GM12878 (cell line): ENCODE results near the gene TRIM41. TPM values are rescaled to one million over a fixed set of nuclear protein-coding genes. Genes with fewer than 3 reads are reported as not detected.

Experiments used
- CEBPB ChIP-seq, 2 experiments: fragments of 150-350 bp in 1 of 2; IDR thresholded peaks; 2 replicates each; pipeline ENCODE4 v1.6.1; 2012 to 2014; ENCODE audit warnings: low read depth in 2 of 2, low read length in 2 of 2, borderline replicate concordance in 1 of 2, inconsistent platforms in 1 of 2
- CREB1 ChIP-seq: IDR thresholded peaks from 2 replicates; pipeline ENCODE4 v1.6.1; 2012; ENCODE audit warnings: low read depth, mild to moderate bottlenecking, inconsistent platforms
- EP300 ChIP-seq, 2 experiments: fragments of 150-350 bp in 1 of 2; IDR thresholded peaks; 2 replicates each; pipeline ENCODE4 v1.6.1; 2011 to 2012; ENCODE audit warnings: low read depth in 2 of 2, low read length in 2 of 2, borderline replicate concordance in 1 of 2, improper control_type of control experiment in 1 of 2, inconsistent platforms in 1 of 2; ENCODE audit not compliant: control insufficient read depth in 1 of 2
- GATAD2B ChIP-seq: fragments of 450-650 bp; conservative IDR thresholded peaks from 2 replicates; pipeline ENCODE4 v1.6.1; 2017; ENCODE audit warnings: low read depth, mild to moderate bottlenecking, moderate library complexity
- HCFC1 ChIP-seq: fragments of 150-350 bp; IDR thresholded peaks from 2 replicates; pipeline ENCODE4 v1.6.1; 2014; ENCODE audit warnings: low read length
- IKZF1 ChIP-seq: fragments of 450-650 bp; conservative IDR thresholded peaks from 2 replicates; pipeline ENCODE4 v1.6.1; 2017; ENCODE audit warnings: antibody characterized with exemption, mild to moderate bottlenecking
- IRF4 ChIP-seq: IDR thresholded peaks from 2 replicates; pipeline ENCODE4 v1.6.1; 2011; ENCODE audit warnings: low read depth, low read length
- MYB ChIP-seq: fragments of 150-350 bp; IDR thresholded peaks from 2 replicates; pipeline ENCODE4 v1.6.1; 2014; ENCODE audit warnings: mild to moderate bottlenecking, low read depth, low read length, borderline replicate concordance
- RFX5 ChIP-seq: IDR thresholded peaks from 2 replicates; pipeline ENCODE4 v1.6.1; 2011; ENCODE audit warnings: low read depth, low read length, improper control_type of control experiment
- SIN3A ChIP-seq: IDR thresholded peaks from 2 replicates; pipeline ENCODE4 v1.6.1; 2012; ENCODE audit warnings: low read depth, low read length, improper control_type of control experiment
- SMAD1 ChIP-seq: fragments of 450-650 bp; IDR thresholded peaks from 2 replicates; pipeline ENCODE4 v1.6.1; 2018; ENCODE audit warnings: mild to moderate bottlenecking, low read depth; ENCODE audit not compliant: partially characterized antibody
- TCF7 ChIP-seq: IDR thresholded peaks from 2 replicates; pipeline ENCODE4 v1.6.1; 2014; ENCODE audit warnings: antibody characterized with exemption, borderline replicate concordance
- YY1 ChIP-seq: IDR thresholded peaks from 2 replicates; pipeline ENCODE4 v1.6.1; 2011; ENCODE audit warnings: low read depth, mild to moderate bottlenecking, low read length
- ZBED1 ChIP-seq: IDR thresholded peaks from 2 replicates; pipeline ENCODE4 v1.6.1; 2016; ENCODE audit warnings: borderline replicate concordance
- ZNF622 ChIP-seq: fragments of 450-650 bp; IDR thresholded peaks from 2 replicates; pipeline ENCODE4 v1.6.1; 2017; ENCODE audit warnings: mild to moderate bottlenecking, inconsistent platforms
- ZZZ3 ChIP-seq: IDR thresholded peaks from 2 replicates; pipeline ENCODE4 v1.6.1; 2011; ENCODE audit warnings: low read depth; ENCODE audit not compliant: control insufficient read depth, insufficient read length
- polyA plus RNA-seq, 11 experiments: library from polyadenylated mRNA; depleted of rRNA in 4 of 11; unstranded in 6 of 11; stranded (reverse) in 5 of 11; fragments of >200 nt; fragmentation: Nextera tagmentation in 4 of 11; fragmentation: Illumina TruSeq in 1 of 11; extraction: Ambion mirVana in 4 of 11; extraction: Trizol in 1 of 11; gene quantifications; 1 replicate in 1 of 11; 2 replicates in 10 of 11; pipeline versions ENCODE4 v1.2.1 to v1.2.3, GENCODE V29; 2011 to 2016; ENCODE audit warnings: inconsistent platforms in 2 of 11, missing spikeins in 2 of 11, low read depth in 1 of 11
- total RNA-seq, 4 experiments: library from RNA; depleted of rRNA in 3 of 4; stranded (reverse); fragments of >200 nt in 3 of 4; fragmentation: Illumina TruSeq in 1 of 4; extraction: Trizol in 1 of 4; gene quantifications; 2 replicates each; pipeline versions ENCODE4 v1.2.1 to v1.2.3, GENCODE V29; 2013 to 2021
- TF ChIP-seq, protein P1 (sequence below): fragments of 450-650 bp; IDR thresholded peaks from 2 replicates; pipeline ENCODE4 v1.6.1; 2018; ENCODE audit warnings: borderline replicate concordance, mild to moderate bottlenecking; ENCODE audit not compliant: partially characterized antibody
- TF ChIP-seq, protein P2 (sequence below): IDR thresholded peaks from 2 replicates; pipeline ENCODE4 v1.6.1; 2012; ENCODE audit warnings: low read depth, low read length, improper control_type of control experiment
- TF ChIP-seq, protein P3 (sequence below): fragments of 450-650 bp; IDR thresholded peaks from 2 replicates; pipeline ENCODE4 v1.6.1; 2016; ENCODE audit warnings: mild to moderate bottlenecking, moderate library complexity, borderline replicate concordance
- TF ChIP-seq, protein P4 (sequence below): fragments of 450-650 bp; IDR thresholded peaks from 2 replicates; pipeline ENCODE4 v1.6.1; 2014; ENCODE audit warnings: mild to moderate bottlenecking

TRIM41 gene
- total and polyA plus RNA-seq, 10 of the 15 experiments (the other 5 are each of a cell fraction or from before 2014, with no cell fraction given): 1.0 to 28.9 (median 10.6) TPM

DNA sequence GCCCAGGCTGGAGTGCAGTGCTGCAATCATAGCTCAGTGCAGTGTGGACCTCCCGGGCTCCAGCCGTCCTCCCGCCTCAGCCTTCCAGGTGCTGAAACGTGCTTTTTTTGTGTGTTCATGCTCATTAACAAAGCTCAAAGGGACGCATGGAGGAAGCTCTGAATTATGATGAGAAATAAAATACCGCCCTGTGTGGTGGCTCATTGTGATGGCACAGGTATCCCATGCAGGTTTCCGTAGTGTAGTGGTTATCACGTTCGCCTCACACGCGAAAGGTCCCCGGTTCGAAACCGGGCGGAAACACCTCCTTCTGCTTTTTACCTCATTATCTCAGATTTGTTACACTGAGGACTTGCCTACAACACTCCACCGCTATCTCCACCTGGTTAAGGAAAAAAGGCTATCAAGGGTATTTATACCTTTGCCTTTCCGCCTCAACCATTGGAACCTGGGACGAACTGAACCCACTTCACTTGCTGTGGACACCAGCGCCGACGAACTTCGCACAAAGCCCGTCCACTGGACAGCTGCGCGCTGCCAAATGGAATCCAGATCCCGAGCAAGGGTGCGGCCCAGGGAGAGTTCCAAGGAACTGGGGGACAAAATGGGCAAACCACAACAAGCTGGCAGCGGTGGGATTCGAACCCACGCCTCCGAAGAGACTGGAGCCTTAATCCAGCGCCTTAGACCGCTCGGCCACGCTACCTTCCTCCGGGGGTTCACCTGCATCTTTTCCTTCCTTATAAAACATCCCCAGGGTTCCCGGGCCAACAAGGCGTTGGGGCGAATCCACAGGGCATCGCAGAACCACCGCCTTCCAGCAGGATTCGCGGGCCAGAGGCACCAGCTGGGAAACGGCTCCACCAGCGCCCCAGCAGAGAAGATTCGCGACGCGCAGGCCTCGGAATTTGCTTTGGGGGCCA is 49.4 kb upstream of the TRIM41 start (continued):
- TF ChIP-seq, protein P1, sequence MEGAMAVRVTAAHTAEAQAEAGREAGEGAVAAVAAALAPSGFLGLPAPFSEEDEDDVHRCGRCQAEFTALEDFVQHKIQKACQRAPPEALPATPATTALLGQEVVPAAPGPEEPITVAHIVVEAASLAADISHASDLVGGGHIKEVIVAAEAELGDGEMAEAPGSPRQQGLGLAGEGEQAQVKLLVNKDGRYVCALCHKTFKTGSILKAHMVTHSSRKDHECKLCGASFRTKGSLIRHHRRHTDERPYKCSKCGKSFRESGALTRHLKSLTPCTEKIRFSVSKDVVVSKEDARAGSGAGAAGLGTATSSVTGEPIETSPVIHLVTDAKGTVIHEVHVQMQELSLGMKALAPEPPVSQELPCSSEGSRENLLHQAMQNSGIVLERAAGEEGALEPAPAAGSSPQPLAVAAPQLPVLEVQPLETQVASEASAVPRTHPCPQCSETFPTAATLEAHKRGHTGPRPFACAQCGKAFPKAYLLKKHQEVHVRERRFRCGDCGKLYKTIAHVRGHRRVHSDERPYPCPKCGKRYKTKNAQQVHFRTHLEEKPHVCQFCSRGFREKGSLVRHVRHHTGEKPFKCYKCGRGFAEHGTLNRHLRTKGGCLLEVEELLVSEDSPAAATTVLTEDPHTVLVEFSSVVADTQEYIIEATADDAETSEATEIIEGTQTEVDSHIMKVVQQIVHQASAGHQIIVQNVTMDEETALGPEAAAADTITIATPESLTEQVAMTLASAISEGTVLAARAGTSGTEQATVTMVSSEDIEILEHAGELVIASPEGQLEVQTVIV: no peak
- TF ChIP-seq CREB1: peak; percentile 71
- no peak for TF ChIP-seq CEBPB (IDR thresholded peaks at IDR 0.05; ENCODE audit: borderline replicate concordance in 1 of 2, low read depth in 2 of 2, low read length in 2 of 2)
- no peak for TF ChIP-seq YY1
- TF ChIP-seq MYB: no peak
- TF ChIP-seq ZZZ3: no peak
- TF ChIP-seq IRF4: no peak
- no peak for TF ChIP-seq SIN3A
- TF ChIP-seq, protein P2, sequence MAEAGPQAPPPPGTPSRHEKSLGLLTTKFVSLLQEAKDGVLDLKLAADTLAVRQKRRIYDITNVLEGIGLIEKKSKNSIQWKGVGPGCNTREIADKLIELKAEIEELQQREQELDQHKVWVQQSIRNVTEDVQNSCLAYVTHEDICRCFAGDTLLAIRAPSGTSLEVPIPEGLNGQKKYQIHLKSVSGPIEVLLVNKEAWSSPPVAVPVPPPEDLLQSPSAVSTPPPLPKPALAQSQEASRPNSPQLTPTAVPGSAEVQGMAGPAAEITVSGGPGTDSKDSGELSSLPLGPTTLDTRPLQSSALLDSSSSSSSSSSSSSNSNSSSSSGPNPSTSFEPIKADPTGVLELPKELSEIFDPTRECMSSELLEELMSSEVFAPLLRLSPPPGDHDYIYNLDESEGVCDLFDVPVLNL: no peak
- no peak for TF ChIP-seq ZNF622
- TF ChIP-seq, protein P3, sequence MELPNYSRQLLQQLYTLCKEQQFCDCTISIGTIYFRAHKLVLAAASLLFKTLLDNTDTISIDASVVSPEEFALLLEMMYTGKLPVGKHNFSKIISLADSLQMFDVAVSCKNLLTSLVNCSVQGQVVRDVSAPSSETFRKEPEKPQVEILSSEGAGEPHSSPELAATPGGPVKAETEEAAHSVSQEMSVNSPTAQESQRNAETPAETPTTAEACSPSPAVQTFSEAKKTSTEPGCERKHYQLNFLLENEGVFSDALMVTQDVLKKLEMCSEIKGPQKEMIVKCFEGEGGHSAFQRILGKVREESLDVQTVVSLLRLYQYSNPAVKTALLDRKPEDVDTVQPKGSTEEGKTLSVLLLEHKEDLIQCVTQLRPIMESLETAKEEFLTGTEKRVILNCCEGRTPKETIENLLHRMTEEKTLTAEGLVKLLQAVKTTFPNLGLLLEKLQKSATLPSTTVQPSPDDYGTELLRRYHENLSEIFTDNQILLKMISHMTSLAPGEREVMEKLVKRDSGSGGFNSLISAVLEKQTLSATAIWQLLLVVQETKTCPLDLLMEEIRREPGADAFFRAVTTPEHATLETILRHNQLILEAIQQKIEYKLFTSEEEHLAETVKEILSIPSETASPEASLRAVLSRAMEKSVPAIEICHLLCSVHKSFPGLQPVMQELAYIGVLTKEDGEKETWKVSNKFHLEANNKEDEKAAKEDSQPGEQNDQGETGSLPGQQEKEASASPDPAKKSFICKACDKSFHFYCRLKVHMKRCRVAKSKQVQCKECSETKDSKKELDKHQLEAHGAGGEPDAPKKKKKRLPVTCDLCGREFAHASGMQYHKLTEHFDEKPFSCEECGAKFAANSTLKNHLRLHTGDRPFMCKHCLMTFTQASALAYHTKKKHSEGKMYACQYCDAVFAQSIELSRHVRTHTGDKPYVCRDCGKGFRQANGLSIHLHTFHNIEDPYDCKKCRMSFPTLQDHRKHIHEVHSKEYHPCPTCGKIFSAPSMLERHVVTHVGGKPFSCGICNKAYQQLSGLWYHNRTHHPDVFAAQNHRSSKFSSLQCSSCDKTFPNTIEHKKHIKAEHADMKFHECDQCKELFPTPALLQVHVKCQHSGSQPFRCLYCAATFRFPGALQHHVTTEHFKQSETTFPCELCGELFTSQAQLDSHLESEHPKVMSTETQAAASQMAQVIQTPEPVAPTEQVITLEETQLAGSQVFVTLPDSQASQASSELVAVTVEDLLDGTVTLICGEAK: peak; percentile 22; the same call in 1 of the 2 replicates
- no peak for TF ChIP-seq SMAD1
- TF ChIP-seq IKZF1: peak; percentile 75
- no peak for TF ChIP-seq HCFC1
- no peak for TF ChIP-seq ZBED1
- TF ChIP-seq EP300 (IDR thresholded peaks at IDR 0.05; ENCODE audit: borderline replicate concordance in 1 of 2, control insufficient read depth in 1 of 2, low read depth in 2 of 2, low read length in 2 of 2): no peak
- TF ChIP-seq TCF7: no peak
- no peak for TF ChIP-seq RFX5
- TF ChIP-seq, protein P4, sequence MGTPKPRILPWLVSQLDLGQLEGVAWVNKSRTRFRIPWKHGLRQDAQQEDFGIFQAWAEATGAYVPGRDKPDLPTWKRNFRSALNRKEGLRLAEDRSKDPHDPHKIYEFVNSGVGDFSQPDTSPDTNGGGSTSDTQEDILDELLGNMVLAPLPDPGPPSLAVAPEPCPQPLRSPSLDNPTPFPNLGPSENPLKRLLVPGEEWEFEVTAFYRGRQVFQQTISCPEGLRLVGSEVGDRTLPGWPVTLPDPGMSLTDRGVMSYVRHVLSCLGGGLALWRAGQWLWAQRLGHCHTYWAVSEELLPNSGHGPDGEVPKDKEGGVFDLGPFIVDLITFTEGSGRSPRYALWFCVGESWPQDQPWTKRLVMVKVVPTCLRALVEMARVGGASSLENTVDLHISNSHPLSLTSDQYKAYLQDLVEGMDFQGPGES: no peak
- TF ChIP-seq GATAD2B: no peak; the same call in 1 of the 2 replicates
